GM12891 (cell line): ENCODE measurements around the gene SPTLC2.
A peak's percentile ranks its signal among the peaks of the same experiment; 100 is the strongest.

Experiments used
- DNase-seq: peaks from one replicate; pipeline ENCODE4 v3.0.0; 2011; ENCODE audit warnings: low spot score; ENCODE audit not compliant: insufficient read length
- FAIRE-seq: peaks from 2 replicates; lab custom pipeline; 2011; peaks lifted over from hg19 to GRCh38; lab: Jason Lieb, UNC
- PAX5 ChIP-seq: IDR thresholded peaks from 2 replicates; pipeline ENCODE4 v1.6.1; 2011; ENCODE audit warnings: low read length, moderate library complexity, mild to moderate bottlenecking; ENCODE audit not compliant: insufficient read depth, severe bottlenecking
- POLR2A ChIP-seq: IDR thresholded peaks from 2 replicates; pipeline ENCODE4 v1.6.1; 2011; ENCODE audit warnings: low read depth, low read length, control low read depth
- POLR2AphosphoS5 ChIP-seq: IDR thresholded peaks from 2 replicates; pipeline ENCODE4 v1.6.1; 2011; ENCODE audit warnings: low read depth, low read length, control low read depth
- POU2F2 ChIP-seq: IDR thresholded peaks from 2 replicates; pipeline ENCODE4 v1.6.1; 2011; ENCODE audit warnings: low read depth, mild to moderate bottlenecking, control low read depth, low read length, moderate library complexity
- SPI1 ChIP-seq: IDR thresholded peaks from 2 replicates; pipeline ENCODE4 v1.6.1; 2011; ENCODE audit warnings: low read depth, low read length, control low read depth
- TAF1 ChIP-seq: IDR thresholded peaks from 2 replicates; pipeline ENCODE4 v1.6.1; 2011; ENCODE audit warnings: low read depth, low read length, control low read depth

Gene SPTLC2

GRCh38 chr14:77579780-77580179 lies 36.7 kb downstream of the SPTLC2 start:
- TF ChIP-seq SPI1: no peak
- TF ChIP-seq PAX5: no peak
- TF ChIP-seq TAF1: no peak
- no peak for TF ChIP-seq POLR2A
- no peak for TF ChIP-seq POU2F2
- TF ChIP-seq POLR2AphosphoS5: no peak
- DNase-seq: no peak
- no peak for FAIRE-seq

- TF ChIP-seq PAX5: no peak
- TF ChIP-seq POLR2AphosphoS5: no peak
- DNase-seq (no peak), FAIRE-seq (no peak)
Observed at GRCh38 chr14:77579065-77579464, 37.4 kb downstream of the SPTLC2 start.

- FAIRE-seq (no peak), DNase-seq (no peak)
- no peak for TF ChIP-seq TAF1
- TF ChIP-seq SPI1: no peak
- no peak for TF ChIP-seq PAX5
- no peak for TF ChIP-seq POLR2A
- TF ChIP-seq POU2F2: no peak
- no peak for TF ChIP-seq POLR2AphosphoS5
Observed at GRCh38 chr14:77574446-77575115, 41.9 kb downstream of the SPTLC2 start.

- TF ChIP-seq PAX5 (no peak), POLR2A (no peak), POLR2AphosphoS5 (no peak), TAF1 (no peak), POU2F2 (no peak), SPI1 (no peak)
- DNase-seq (no peak), FAIRE-seq (no peak)
Observed at GRCh38 chr14:77573964-77574363, 42.5 kb downstream of the SPTLC2 start.

DNA sequence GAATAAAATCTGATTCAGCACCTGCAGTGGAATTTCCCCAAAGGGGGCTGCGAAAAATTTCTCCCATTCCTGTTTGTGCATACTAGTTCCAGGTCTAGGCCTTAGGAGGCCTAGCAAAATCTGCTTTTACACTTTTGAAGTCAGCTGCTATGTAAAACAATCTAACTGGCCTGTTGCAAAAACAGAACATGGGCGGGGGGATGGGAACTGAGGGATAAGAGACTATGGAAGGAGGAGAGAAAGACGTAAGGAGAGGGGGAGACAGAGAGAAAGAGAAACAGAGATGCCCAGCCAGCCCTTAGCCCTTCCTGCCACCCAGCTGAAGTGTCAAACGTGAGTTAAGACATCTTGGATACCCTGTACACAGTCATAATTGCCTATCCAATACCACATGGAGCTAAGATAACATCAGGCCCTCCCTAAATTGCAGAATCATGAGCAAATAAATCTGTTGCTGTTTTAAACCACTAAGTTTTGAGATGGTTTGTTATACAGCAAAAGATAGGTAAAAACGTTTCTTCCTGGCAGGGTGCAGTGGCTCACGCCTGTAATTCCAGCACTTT lies 45.6 kb downstream of the SPTLC2 start:
- DNase-seq: no peak
- FAIRE-seq: peak; percentile 68
- TF ChIP-seq SPI1: no peak
- no peak for TF ChIP-seq POU2F2
- TF ChIP-seq PAX5: no peak
- no peak for TF ChIP-seq POLR2A
- no peak for TF ChIP-seq TAF1
- no peak for TF ChIP-seq POLR2AphosphoS5

DNA sequence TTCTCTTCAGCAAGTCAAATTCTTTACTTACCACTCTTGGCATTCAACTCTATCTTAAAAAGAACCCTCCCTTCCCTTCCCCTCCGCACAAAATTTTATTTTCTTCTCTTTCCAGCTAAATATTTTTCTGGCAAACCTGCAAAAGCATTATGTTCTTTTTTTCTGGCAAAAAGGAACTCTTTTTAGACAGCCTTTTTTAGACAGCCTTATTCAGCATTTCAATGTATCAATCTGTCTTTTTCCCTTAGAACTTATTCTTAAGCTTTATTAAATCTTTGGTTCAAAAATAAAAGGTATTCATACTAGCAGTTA lies 50.5 kb downstream of the SPTLC2 start:
- DNase-seq (no peak), FAIRE-seq (no peak)
- TF ChIP-seq PAX5 (no peak), TAF1 (no peak), POLR2A (no peak), POLR2AphosphoS5 (no peak), POU2F2 (no peak), SPI1 (no peak)

DNA sequence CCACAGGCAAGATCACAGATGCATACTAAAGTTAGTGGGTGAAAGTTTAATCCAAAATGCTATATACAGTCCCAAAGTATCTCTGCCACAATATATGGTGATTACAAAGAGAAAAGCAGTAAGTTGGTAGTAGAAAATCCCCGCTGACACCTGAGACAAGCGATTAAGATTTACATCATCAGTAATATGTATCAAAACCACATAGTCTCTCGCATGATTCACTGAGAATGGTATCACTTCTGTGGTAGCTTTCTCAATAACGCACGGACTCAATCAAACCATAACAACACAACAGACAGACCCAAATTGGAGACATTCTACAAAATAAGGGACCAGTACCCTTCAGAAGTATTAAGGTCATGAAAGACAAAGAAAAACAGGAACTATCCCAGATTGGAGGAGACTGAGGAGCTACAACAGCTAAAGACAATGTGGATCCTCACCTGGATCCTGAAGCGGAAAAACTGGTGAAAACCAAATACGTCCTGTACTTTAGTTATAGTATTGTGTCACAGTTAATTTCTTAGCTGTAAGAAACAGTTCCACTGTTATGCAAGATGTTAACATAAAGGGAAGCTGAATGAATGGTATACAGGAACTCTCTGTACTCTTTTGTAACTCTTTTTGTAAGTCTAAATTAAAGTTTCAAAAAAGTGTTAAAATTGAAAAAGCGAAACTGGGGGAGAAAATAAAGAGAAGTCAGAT lies 51.0 kb downstream of the SPTLC2 start:
- peak; percentile 44; the same call in 1 of the 2 replicates for TF ChIP-seq SPI1
- TF ChIP-seq POU2F2: no peak
- TF ChIP-seq PAX5: no peak
- no peak for DNase-seq
- FAIRE-seq: peak; percentile 67

DNA sequence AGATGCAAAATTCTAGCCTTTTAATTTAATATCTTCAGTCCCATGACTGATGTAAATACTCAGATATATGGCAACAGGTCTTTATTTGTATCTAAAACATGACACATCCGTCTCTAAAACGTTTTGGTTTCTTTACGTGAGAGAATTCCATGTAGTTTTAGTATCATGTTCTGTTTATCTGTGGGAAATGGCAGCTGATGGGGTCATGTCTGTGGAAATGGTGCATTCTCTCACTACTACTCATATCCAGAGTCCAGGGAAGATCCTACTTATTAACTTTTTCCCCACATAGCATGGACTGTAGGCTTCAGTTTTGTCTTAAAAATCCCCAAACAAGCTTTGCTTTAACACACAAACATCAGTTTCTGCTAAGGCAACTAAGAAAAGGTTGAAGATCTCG lies 53.8 kb downstream of the SPTLC2 start:
- FAIRE-seq (no peak), DNase-seq (no peak)
- TF ChIP-seq SPI1: no peak
- TF ChIP-seq POLR2A: no peak

DNA sequence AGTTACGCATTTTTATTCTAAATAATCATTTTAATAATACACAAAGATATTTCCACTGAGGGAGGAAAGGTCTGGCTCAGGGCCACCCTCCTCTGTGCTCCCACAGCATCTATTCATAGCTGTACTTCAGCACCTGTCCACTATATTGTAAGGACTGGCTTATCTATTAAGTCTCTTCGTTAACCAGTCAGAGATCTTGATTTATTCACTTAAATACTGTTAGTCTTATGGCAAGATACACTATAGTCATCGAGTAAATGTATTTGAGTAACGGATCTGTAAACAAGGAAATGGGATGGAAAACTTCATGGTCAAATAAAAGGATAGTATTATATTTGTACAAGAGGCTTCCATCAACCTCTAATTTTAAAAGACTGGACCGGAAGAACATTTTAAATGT lies 54.6 kb downstream of the SPTLC2 start:
- no peak for FAIRE-seq
- no peak for DNase-seq
- TF ChIP-seq POLR2A (no peak), POLR2AphosphoS5 (no peak), PAX5 (no peak), POU2F2 (no peak), SPI1 (no peak), TAF1 (no peak)

DNA sequence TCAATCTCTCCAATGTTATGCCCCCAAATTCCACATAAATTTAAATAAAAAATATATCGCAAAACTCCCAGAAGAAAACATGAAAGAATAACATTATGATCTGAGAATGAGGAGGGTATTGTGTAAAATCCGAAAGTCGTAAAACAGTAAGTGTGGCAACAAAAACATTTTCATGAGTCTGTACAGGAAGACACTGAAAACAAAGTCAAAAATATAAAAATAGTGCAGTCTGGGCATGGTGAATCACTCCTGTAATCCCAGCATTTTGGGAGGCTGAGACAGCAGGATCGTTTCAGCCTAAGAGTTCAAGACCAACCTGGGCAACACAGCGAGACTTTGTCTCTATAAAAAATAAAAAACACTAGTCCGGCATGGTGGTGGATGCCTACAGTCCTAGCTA lies 57.1 kb downstream of the SPTLC2 start:
- no peak for TF ChIP-seq POU2F2
- TF ChIP-seq PAX5: no peak
- TF ChIP-seq TAF1: no peak
- no peak for TF ChIP-seq SPI1
- no peak for TF ChIP-seq POLR2A
- TF ChIP-seq POLR2AphosphoS5: no peak
- DNase-seq: no peak
- no peak for FAIRE-seq
